Measurements from ENCODE around the gene KRTAP5-7.

The KRTAP5-7 gene

DNA sequence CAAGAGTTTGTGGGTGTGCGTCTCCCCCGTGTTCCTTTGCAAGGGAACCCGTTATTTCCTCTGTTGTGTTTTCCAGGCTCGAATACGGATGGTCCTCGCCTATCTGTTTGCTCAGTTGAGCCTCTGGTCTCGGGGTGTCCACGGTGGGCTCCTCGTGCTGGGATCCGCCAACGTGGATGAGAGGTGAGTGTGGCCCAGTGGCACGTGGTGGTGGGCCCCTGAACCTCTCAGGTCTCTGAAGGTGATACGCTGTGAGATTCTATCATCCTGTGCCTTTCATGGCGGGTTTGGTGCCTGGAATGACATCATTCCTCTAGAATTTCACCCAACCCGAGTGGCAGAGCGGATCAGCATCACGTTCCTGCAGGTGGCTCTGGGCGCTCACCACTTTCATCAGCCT, 41.6 kb upstream of the KRTAP5-7 start:
- Histone ChIP-seq H4K20me1 (ENCODE audit: insufficient read depth, low read length, poor library complexity, severe bottlenecking) (no peaks in the 10 kb centered on the region), H3F3A (ENCODE audit: low read depth) (no peaks in the 10 kb centered on the region), H3K4me2 (ENCODE audit: low read depth, low read length, poor library complexity, severe bottlenecking) (no peak overlapping the region), H3K36me3 (ENCODE audit: insufficient read depth, low read length) (peaks cover 51% of the 10 kb centered on the region; the same call in 1 of the 2 replicates), H3K4me3 (ENCODE audit: low read length, poor library complexity, severe bottlenecking) (no peak overlapping the region), H3K9me3 (ENCODE audit: insufficient read depth, low read depth, low read length) (no peaks in the 10 kb centered on the region), H3K79me2 (ENCODE audit: insufficient read depth, low read length) (no peaks in the 10 kb centered on the region), H2AFZ (ENCODE audit: low read length) (no peak overlapping the region), H3K9me2 (replicated peaks; ENCODE audit: low read depth, low read length) (no peaks in the 10 kb centered on the region), H3K27me3 (ENCODE audit: insufficient read depth, low read length, poor library complexity, severe bottlenecking) (no peaks in the 10 kb centered on the region), H3K9ac (ENCODE audit: low read depth, low read length, poor library complexity, severe bottlenecking) (no peak overlapping the region), H3K4me1 (ENCODE audit: insufficient read depth, low read length, poor library complexity, severe bottlenecking) (no peaks in the 10 kb centered on the region)
- TF ChIP-seq EZH2phosphoT487 (IDR thresholded peaks at IDR 0.05; ENCODE audit: borderline replicate concordance): no peak
- TF ChIP-seq, protein P1, sequence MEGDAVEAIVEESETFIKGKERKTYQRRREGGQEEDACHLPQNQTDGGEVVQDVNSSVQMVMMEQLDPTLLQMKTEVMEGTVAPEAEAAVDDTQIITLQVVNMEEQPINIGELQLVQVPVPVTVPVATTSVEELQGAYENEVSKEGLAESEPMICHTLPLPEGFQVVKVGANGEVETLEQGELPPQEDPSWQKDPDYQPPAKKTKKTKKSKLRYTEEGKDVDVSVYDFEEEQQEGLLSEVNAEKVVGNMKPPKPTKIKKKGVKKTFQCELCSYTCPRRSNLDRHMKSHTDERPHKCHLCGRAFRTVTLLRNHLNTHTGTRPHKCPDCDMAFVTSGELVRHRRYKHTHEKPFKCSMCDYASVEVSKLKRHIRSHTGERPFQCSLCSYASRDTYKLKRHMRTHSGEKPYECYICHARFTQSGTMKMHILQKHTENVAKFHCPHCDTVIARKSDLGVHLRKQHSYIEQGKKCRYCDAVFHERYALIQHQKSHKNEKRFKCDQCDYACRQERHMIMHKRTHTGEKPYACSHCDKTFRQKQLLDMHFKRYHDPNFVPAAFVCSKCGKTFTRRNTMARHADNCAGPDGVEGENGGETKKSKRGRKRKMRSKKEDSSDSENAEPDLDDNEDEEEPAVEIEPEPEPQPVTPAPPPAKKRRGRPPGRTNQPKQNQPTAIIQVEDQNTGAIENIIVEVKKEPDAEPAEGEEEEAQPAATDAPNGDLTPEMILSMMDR (conservative IDR thresholded peaks at IDR 0.05; ENCODE audit: low read length): no peak

- no peak for TF ChIP-seq EZH2phosphoT487 (IDR thresholded peaks at IDR 0.05; ENCODE audit: borderline replicate concordance)
- TF ChIP-seq, protein P1 (conservative IDR thresholded peaks at IDR 0.05; ENCODE audit: low read length): no peak
- no peak overlapping the region for H2AFZ ChIP-seq (ENCODE audit: low read length)
- no peaks in the 10 kb centered on the region for H3K9me2 ChIP-seq (replicated peaks; ENCODE audit: low read depth, low read length)
These were observed 40.7 kb upstream of the KRTAP5-7 start for GRCh38 chr11:71486320-71486719.

GRCh38 chr11:71488681-71489270, 38.3 kb upstream of the KRTAP5-7 start:
- H3K4me3 ChIP-seq (ENCODE audit: low read length, poor library complexity, severe bottlenecking): no peak overlapping the region
- H3K27me3 ChIP-seq (ENCODE audit: insufficient read depth, low read length, poor library complexity, severe bottlenecking): no peaks in the 10 kb centered on the region
- no peaks in the 10 kb centered on the region for H3K79me2 ChIP-seq (ENCODE audit: insufficient read depth, low read length)
- H4K20me1 ChIP-seq (ENCODE audit: insufficient read depth, low read length, poor library complexity, severe bottlenecking): no peaks in the 10 kb centered on the region
- no peak overlapping the region for H3K4me2 ChIP-seq (ENCODE audit: low read depth, low read length, poor library complexity, severe bottlenecking)
- H3K9ac ChIP-seq (ENCODE audit: low read depth, low read length, poor library complexity, severe bottlenecking): no peak overlapping the region
- no peaks in the 10 kb centered on the region for H3K4me1 ChIP-seq (ENCODE audit: insufficient read depth, low read length, poor library complexity, severe bottlenecking)
- H3F3A ChIP-seq (ENCODE audit: low read depth): no peaks in the 10 kb centered on the region
- H2AFZ ChIP-seq (ENCODE audit: low read length): no peak overlapping the region
- H3K9me3 ChIP-seq (ENCODE audit: insufficient read depth, low read depth, low read length): no peaks in the 10 kb centered on the region
- H3K36me3 ChIP-seq (ENCODE audit: insufficient read depth, low read length): peaks cover 45% of the 10 kb centered on the region; the same call in 1 of the 2 replicates
- no peaks in the 10 kb centered on the region for H3K9me2 ChIP-seq (replicated peaks; ENCODE audit: low read depth, low read length)
- TF ChIP-seq EZH2phosphoT487 (IDR thresholded peaks at IDR 0.05; ENCODE audit: borderline replicate concordance): no peak
- TF ChIP-seq, protein P1 (conservative IDR thresholded peaks at IDR 0.05; ENCODE audit: low read length): no peak

More at GRCh38 chr11:71486320-71486719, 40.7 kb upstream of the KRTAP5-7 start:
- Histone ChIP-seq H3K4me3 (ENCODE audit: low read length, poor library complexity, severe bottlenecking) (no peak overlapping the region), H3K79me2 (ENCODE audit: insufficient read depth, low read length) (no peaks in the 10 kb centered on the region), H3F3A (ENCODE audit: low read depth) (no peaks in the 10 kb centered on the region), H3K9ac (ENCODE audit: low read depth, low read length, poor library complexity, severe bottlenecking) (no peak overlapping the region), H3K4me2 (ENCODE audit: low read depth, low read length, poor library complexity, severe bottlenecking) (no peak overlapping the region), H3K9me3 (ENCODE audit: insufficient read depth, low read depth, low read length) (no peaks in the 10 kb centered on the region), H3K36me3 (ENCODE audit: insufficient read depth, low read length) (peaks cover 51% of the 10 kb centered on the region; the same call in 1 of the 2 replicates), H3K4me1 (ENCODE audit: insufficient read depth, low read length, poor library complexity, severe bottlenecking) (no peaks in the 10 kb centered on the region), H3K27me3 (ENCODE audit: insufficient read depth, low read length, poor library complexity, severe bottlenecking) (no peaks in the 10 kb centered on the region), H4K20me1 (ENCODE audit: insufficient read depth, low read length, poor library complexity, severe bottlenecking) (no peaks in the 10 kb centered on the region)
